SK-N-SH (cell line): ENCODE measurements around the gene GNAZ.

ENCODE experiments used
- GABPA ChIP-seq: IDR thresholded peaks from 2 replicates; pipeline ENCODE4 v1.4.0; 2012; ENCODE audit warnings: low read depth, mild to moderate bottlenecking
- TF ChIP-seq, protein P1 (sequence below): IDR thresholded peaks from 2 replicates; pipeline ENCODE4; 2012

DNA sequence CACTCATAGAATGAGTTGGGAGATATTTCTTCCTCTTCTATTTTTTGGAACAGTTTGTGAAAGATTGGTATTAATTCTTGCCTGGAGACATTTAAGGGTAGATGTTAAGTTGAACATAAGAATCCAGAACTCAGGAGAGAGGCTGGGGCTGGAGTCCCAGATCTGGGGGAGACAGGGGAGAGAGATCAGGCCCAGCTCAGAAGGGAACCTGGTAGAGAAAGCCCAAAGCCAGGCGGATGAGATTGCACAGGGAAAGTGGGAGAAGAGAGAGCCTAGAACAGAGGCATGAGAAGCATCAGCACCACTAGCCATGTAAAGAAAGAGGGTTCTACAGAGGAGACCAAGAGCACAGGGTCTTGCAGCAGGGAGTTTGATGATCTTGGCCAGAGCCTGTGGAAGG is 13.0 kb upstream of the GNAZ start:
- TF ChIP-seq, protein P1, sequence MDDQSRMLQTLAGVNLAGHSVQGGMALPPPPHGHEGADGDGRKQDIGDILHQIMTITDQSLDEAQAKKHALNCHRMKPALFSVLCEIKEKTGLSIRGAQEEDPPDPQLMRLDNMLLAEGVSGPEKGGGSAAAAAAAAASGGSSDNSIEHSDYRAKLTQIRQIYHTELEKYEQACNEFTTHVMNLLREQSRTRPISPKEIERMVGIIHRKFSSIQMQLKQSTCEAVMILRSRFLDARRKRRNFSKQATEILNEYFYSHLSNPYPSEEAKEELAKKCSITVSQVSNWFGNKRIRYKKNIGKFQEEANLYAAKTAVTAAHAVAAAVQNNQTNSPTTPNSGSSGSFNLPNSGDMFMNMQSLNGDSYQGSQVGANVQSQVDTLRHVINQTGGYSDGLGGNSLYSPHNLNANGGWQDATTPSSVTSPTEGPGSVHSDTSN, result no peak
- TF ChIP-seq GABPA, result no peak
